HG03354 (cell line): ENCODE data around the gene CRIM1.
"Not testable (repeated sequence)": the region's sequence is repeated elsewhere in the genome, so short reads cannot be mapped to it uniquely, and the experiment has no call there.

Source experiments
- ATAC-seq: cut with Tn5 transposase; IDR thresholded peaks from one replicate; pipeline ENCODE4 v1.9.1; 2021; ENCODE audit warnings: mild to moderate bottlenecking; ENCODE audit not compliant: unreplicated experiment, poor library complexity, severe bottlenecking

The CRIM1 gene

DNA sequence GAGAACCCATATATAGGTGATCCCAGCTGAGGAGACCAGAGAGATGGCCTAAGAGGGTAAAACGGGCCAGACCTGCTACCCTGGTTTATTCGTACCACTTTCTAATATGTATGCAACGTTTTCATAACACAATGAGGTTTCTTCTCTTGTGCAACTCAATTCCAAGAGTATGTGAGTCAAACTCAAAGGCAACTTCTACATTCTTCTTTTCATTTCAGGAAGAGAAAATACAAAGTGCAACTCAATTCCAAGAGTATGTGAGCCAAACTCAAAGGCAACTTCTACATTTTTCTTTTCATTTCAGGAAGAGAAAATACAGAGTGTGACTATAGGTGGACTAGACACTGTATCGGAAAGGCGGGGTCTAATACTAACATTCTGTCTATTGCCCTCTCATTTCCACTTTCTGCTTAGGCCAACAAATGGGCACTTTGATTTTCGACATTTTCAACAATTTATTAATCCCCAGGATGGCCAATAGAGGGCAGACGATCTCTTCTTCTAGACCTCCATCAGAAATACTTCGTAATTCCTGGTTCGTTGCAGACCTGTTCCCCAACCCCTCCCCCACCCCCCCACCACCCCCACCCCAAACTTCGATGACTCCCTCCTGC is 3.7 kb upstream of the CRIM1 start:
- ATAC-seq = no peak

DNA sequence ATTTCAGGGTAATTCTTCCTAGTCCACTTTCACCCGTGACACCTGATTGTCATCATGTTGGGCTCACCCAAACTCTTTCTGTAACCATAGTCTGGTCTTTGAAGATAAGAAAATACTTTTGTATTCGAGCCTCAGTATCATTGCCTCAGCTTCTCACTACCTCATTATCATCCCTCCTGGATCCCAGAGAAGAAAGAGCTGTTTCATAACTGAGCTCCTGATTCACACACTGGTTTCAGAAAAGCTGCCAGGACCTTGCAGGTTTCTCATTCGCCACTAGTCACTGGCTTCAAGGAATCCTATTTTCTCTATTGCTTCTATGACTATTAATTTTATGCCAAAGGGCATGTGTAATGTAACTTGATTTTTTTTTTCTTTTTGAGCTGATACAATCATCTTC is 2.9 kb upstream of the CRIM1 start:
- no peak for ATAC-seq

DNA sequence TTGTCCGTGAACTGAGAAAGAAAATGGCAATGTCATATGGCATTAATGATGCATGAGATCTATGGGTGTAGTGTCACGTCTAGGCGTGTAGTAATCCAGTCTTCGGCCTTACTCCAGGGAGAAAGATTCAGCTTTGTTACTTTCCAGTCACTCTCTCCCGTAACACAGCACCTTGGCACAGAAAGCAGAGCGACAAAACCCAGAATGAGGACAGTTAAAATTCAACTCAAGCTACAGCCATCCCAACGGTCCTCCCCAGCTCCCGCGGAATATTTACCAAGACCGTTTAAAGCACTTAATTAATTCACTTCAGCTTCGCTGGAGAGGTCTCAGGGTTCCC is 797 bp upstream of the CRIM1 start:
- ATAC-seq = no peak

DNA sequence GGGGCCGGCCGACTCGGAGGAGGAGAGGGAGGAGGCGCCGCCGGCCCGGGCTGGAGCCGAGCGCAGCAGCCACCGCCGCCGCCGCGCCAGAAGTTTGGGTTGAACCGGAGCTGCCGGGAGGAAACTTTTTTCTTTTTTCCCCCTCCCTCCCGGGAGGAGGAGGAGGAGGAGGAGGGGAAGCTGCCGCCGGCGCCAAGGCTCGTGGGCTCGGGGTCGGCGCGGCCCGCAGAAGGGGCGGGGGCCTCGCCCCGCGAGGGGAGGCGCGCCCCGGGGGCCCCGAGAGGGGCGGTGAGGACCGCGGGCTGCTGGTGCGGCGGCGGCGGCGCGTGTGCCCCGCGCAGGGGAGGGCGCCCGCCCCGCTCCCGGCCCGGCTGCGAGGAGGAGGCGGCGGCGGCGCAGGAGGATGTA is 316 bp downstream of the CRIM1 start:
- ATAC-seq = peak; percentile 35

DNA sequence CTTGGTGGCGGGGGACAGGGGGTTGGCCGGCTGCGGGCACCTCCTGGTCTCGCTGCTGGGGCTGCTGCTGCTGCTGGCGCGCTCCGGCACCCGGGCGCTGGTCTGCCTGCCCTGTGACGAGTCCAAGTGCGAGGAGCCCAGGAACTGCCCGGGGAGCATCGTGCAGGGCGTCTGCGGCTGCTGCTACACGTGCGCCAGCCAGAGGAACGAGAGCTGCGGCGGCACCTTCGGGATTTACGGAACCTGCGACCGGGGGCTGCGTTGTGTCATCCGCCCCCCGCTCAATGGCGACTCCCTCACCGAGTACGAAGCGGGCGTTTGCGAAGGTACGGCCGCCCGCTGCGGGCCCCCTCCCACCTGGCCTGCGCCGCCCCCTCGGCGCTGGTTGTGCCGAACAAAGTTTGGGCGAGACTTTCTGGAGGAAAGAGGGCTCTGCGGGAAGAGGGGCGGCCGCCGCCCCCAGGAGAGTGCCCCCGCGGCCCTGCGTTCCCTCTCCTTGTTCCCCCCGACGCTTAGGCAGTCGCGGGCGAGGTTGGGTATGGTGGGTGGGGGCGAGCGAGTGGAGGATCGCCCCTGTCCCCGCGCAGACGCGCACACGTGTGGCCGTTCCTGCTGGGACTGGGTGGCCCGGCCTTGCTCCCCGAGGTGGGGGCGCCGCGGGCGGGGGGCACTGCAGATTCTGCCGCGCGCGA is 866 bp downstream of the CRIM1 start:
- ATAC-seq = peak; percentile 13

DNA sequence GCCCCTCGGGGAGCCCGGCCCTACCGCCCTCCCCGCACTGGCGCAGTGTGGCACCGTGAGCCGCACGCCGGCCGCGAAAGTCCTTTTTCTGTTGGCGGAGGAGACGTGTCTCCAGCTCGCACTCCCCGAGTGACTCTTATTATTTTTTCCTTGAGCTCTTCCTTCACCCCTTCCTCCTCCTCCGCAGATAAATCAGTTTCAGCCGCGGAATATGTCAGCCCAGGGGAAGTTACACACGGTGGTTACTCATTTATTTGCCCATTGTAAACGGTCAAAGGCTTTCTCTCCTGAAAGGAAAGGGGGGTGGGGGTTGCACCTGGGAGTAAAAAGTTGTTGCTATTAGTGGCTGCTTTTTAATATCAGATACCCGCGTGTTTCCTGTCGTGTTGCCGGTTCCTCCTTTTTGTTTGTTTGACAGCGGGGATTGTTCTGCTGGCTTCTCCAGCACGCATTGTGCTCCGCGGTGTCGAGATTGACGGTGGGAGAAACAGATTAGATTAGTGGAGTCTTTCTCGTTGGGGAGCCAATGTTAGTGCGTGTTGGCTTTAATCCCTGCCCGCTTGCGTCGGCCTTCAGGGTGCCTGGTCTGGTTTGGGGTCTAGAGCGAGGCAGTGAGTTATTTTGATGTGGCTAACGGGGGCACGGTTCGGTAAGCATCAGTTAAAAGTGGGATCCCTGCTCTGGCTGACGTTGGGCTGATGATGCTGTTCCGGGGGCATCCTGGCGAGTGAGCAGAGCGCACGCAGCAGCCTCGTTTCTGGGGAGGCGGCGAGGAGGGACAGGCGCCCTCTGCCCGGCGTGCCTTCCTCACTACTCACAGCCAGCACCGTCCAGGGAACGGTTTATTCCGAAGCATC is 1.6 kb downstream of the CRIM1 start:
- ATAC-seq = peak; percentile 31

DNA sequence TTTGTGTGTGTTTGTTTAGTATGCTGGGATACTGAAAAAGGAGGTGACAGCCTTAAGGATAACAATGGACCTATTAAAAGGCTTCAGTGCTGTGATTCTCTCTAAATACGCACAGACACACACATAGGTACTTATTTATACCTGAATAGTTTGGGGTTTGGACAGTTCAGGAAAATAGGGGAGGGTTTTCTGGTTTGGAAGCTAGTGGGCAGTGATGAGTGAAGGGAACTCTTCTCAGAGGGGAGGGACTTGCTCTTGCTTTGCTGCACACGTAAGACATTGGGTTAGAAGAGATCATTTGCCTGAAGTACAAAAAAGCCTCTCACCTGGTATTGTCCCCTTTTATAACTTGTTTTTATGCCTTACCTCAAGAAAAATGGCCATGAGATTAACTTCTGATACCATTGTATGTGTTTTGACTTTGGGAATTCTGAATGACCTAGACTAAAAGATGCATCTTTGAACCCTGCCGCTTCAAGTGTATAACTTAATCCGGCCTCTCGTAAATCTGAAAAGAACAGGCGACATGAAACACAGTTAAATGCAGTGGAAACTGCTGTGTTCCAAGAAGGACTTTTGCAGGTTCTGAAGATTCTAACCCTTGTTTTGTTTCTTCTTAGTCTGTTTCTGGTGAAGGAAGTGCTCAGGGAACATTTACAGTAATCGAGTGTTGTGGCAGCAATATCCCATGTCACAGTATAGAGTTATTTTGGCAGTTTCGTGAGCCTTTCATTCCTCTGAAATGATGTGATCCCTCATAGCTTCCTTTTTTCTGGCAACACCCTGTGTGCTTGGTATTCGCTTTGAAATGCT is 2.5 kb downstream of the CRIM1 start:
- ATAC-seq = peak; percentile 21

DNA sequence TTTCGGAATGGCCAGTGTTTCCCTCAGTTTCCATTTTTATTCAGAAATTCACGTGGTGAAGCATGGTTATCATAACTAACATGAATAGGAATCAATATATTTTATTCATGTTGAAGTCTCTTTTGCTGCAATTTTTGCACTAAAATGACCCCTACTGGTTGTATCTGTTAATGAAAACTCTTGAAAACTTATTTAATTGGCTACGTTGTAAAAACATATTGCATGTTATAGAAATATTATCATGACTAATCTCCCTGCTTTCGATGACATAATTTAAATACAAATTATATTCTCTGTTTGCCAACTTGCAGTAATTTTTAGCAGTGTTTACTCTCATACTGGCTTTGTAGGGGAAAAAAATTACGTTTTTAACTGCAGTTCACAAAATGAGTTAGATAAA is 3.5 kb downstream of the CRIM1 start:
- no peak for ATAC-seq

DNA sequence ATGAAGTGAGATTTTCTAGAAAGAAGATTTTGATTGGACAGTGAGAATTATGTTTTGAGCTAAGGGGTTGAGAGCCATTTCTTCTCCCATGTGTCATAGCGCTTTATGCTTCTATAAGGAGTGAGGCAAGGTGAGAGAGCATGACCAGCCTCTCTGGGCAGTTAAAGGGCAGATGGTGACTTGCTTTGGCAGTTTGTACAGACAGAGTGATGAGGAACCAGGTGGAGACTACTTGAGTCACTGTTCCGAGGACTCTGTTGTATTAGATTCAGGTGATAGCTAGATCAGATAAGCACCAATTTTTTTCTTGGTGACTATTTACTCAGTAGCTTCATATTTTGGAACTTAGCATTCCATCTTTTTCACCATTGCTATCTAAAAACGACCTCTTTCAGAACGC is 4.5 kb downstream of the CRIM1 start:
- ATAC-seq = no peak

DNA sequence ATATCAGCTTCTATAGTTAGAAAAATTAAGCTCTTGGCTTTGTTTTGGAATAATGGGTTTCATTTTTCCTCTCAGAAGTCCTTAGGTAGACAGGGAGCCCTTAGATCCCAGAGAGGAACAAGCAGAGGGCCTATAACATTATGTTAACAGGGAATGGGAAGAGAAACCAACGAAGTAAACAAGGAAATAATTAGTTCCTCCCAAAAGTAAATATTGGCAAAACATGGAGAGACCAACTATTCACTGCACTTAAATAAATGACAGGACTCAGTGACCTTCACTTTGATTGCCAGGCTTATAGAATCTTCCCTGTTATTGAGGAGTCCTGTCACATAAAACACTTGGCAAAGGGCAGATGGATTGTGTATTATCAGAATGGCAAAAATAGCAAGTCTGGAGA is 5.3 kb downstream of the CRIM1 start:
- ATAC-seq = no peak

DNA sequence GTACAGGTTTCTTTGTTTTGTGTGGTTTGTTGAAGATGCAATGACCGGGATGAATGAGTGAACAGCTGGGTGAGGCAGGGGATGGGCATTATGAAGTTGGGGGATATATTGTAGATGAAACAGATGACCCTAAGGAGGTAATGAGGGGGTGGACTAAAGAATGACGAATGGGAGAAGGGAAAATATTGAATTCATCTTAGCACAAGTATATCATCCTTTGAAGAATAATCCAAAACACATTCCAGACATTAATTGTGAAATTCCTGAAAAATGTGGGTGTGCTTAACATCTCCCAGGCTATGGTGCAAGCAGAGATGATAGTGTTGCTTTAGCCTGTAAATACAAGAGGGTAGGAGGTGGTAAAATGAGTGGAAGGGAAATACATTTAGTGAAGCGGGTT is 5.8 kb downstream of the CRIM1 start:
- ATAC-seq = no peak

DNA sequence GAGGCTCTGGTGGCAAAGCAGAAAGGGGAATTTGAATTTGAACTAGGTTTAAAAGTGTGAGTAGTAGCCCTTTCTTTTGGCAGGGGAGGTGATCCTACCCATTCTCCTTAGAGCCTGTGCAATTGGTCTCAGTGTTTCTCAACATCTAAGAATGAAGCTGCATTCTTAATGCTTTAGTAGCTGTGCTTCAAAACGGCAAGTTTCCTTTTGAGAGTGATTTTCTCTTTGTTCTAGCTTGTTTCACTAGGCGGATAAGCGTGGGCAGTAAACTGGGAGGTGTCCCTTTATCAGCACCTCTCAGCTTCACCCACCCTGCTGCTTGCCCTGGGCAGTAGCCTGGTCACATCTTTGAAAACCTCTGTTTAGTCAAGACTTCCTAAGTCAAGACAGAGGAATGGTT is 6.7 kb downstream of the CRIM1 start:
- no peak for ATAC-seq

DNA sequence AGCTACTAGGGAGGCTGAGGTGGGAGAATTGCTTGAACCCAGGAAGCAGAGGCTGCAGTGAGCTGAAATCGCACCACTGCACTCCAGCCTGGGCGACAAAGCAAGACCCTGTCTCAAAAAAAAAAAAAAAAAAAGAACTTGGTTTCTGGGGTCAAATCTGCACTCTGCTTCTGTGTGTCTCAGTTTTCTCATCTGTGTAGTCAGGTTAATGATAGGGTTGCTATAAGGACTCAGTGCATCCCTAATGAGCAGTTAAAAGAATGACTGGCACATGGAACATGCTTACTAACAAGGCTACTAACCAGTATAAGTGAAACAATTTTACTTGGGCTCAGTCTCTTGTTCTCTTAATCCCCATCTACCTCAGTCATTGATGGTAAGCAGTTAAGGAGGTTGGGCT is 7.5 kb downstream of the CRIM1 start:
- not testable (repeated sequence) for ATAC-seq

DNA sequence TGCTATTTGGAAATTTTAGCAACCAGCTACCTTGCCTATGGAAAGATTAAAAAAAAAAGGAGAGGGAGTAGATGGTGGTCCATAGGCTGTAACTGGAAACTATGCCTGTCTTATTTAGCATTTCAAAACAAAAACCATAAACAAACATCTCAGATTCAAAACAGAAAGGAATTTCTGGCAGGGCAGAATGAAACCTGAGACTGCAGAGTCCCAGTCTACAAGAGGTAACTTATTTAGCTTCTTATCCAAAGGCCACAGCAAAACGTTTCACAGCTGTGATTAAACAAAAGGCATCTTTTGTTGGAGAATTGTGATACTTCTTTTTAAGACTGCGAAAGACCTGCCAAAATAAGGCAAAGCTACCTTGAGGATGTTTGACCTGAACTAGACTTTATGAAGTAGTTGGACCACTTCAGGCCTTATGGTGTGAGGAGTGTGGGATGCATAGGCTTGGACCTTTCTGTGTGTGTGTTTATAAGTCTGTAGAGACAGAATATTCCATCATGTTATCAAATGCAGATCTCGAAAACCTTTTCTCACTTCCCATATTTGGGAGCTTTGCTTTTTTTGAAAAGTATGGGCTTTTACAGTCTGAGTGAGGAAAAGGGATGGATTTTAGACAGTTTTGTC is 11.0 kb downstream of the CRIM1 start:
- ATAC-seq = no peak

DNA sequence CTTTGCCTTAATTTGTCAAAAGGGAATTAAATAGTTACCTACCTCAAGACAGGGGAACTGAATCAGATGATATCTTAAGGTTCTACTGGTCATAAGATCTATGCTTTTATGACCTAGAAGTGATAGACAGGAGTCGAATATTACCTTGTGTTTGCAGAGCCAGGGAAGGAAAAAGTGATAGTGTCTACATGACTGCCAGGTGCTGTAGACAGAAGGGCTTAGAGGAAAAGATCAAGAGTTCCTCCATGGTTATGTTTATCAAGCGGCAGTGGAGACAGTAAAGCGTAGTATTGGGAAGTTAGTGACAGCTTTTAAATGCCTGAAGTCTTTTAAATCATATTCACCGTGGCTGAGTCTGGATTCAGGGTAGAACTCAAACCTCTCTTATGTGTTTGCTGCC is 11.9 kb downstream of the CRIM1 start:
- no peak for ATAC-seq

DNA sequence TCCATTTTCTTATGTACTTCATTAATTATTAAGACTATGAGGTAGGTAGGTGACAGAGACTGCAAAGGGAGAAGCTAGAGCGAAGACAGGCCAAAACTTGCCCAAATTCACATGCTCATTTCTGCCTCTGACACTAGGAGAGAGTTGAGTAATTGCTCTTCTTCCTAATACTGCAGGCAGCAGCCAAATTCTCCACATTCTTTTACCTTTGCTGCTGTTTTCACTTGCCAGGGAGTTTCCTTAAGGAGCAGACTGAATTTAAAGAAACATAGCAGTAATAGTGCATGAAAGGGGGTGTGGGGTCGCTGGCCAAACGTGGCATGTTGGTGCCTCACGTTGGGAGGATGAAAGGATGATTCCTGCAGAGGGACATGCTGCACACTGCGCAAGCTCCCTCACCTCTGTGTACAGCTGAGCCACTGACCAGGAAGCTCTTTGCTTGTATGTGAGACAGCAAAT is 12.3 kb downstream of the CRIM1 start:
- no peak for ATAC-seq

DNA sequence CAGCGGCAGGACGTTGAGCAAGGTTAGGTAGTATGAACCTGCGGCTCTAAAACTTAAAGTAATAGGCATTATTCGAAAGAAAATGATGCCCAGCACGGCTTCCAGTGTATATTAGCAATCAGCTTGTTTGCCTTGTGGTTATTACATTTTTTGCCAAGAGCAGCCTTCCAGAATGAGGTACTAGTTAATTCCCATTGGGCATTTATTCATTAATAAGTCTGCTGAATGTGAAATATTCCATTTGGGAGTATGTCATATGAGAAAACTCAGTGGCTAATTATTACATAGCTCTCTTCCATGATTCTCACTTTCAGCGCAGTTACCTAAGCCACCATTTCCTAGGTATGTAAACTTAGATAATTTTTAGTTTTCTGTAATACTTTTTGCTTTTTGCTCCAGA is 12.9 kb downstream of the CRIM1 start:
- no peak for ATAC-seq

DNA sequence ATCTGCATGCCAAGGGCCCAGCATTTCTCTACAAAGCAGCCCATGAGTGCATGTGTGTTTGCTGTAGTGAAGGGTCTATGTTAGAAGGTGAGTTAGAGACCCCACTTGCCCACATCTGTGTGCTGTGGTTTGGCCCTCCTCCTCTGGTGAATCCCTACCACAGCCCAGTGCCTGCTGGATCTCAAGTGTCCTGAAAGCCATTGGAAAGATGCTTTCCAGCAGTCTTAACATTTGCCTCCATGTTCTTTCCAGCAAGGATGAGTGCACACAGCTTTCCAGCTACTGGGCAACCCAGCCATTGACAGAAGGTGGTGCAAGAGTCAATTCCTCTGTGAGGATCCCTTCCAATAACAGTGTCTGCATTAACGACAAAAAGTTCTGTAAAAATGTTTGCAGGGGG is 13.6 kb downstream of the CRIM1 start:
- no peak for ATAC-seq

DNA sequence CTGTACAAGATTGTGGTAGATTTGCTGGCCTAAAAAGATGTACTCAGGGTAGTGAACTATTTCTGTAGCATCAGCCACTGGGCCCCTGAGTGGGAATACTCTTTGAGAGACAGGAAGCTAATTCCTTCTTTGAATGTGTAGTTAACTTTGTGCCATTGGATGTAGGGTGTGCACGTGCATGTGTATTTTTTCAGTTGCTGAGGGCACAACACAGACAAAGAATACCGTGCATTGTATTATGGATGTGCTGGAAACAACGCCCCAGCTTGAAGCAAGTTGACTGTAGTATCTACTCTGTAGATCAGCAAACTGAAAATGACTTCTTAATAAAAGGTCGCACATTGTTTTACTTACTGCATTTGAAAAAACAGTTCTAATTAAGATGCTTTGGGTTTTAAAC is 14.1 kb downstream of the CRIM1 start:
- no peak for ATAC-seq

DNA sequence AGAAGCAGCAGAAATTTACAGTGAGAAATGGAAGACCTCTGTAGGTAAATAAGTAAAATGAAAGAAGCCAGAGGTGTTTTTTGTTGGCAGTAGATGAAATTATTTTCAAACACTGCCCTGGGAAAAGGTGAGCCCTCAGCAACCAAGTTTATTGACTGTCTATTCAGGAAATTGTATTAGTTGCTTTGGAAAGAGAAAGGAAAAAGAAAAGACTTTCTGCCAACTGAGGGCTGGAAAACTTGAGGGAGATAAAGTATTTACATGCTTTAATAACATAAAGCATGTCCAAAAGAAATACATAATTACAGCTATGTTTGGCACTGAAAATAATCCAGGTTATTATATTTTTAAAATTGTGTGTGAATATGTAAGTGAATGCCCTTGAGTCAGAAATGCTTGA is 14.7 kb downstream of the CRIM1 start:
- ATAC-seq = no peak
